Measurements from ENCODE around the gene GID4.

DNA sequence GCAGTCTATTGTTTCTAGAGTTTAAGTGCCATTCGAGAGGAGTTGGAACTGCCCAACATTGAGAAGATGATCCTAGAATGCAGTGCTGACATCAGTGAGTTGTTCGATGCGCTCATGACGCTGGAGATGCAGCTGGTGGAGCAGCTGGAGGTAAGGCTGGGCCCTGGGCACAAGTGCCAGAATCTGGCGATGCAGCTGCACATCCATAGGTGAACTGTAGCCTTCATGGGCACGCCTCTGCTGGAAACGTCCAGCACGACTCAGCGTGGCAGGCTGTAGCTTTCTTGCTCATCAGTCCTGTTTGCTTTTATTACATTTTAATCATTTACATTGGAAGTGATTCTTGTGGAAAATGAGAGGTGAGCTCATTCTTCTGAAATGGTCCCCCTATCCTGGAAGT lies 34.9 kb upstream of the GID4 start:
- TF ChIP-seq CTCF (IDR thresholded peaks at IDR 0.05) (no peak), POLR2A (IDR thresholded peaks at IDR 0.05) (no peak)

All from right lobe of liver (tissue), 4 donors.